GM13976 (cell line): ENCODE data around the gene LIG3.
A peak's percentile ranks its signal among the peaks of the same experiment; 100 is the strongest.

Source experiments
- DNase-seq: peaks from one replicate; pipeline ENCODE4 v3.0.0; 2012; ENCODE audit warnings: low spot score
- in situ Hi-C: fragments of 300-500 bp; cut with MboI; formaldehyde crosslinking; loops from one replicate; pipeline ENCODE4 v1.12.0; 2022; ENCODE audit warnings: low sequenced_read_pairs, mixed read lengths, inconsistent platforms; ENCODE audit not compliant: unreplicated experiment
- TF ChIP-seq, protein P1 (sequence below): IDR thresholded peaks from 2 replicates; pipeline ENCODE4 v1.5.1; 2012; ENCODE audit warnings: borderline replicate concordance, mild to moderate bottlenecking; ENCODE audit not compliant: insufficient read depth; ENCODE audit errors: extremely low read depth, missing control alignments, control extremely low read depth

Gene LIG3

GRCh38 chr17:34979153-34979552 is 1.2 kb upstream of the LIG3 start:
- in situ Hi-C loops: no loop called here
- DNase-seq: no peak
- TF ChIP-seq, protein P1, sequence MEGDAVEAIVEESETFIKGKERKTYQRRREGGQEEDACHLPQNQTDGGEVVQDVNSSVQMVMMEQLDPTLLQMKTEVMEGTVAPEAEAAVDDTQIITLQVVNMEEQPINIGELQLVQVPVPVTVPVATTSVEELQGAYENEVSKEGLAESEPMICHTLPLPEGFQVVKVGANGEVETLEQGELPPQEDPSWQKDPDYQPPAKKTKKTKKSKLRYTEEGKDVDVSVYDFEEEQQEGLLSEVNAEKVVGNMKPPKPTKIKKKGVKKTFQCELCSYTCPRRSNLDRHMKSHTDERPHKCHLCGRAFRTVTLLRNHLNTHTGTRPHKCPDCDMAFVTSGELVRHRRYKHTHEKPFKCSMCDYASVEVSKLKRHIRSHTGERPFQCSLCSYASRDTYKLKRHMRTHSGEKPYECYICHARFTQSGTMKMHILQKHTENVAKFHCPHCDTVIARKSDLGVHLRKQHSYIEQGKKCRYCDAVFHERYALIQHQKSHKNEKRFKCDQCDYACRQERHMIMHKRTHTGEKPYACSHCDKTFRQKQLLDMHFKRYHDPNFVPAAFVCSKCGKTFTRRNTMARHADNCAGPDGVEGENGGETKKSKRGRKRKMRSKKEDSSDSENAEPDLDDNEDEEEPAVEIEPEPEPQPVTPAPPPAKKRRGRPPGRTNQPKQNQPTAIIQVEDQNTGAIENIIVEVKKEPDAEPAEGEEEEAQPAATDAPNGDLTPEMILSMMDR: no peak

GRCh38 chr17:34979650-34980352 is 511 bp upstream of the LIG3 start:
- DNase-seq: no peak
- in situ Hi-C loops: no loop called here
- TF ChIP-seq, protein P1: no peak

DNA sequence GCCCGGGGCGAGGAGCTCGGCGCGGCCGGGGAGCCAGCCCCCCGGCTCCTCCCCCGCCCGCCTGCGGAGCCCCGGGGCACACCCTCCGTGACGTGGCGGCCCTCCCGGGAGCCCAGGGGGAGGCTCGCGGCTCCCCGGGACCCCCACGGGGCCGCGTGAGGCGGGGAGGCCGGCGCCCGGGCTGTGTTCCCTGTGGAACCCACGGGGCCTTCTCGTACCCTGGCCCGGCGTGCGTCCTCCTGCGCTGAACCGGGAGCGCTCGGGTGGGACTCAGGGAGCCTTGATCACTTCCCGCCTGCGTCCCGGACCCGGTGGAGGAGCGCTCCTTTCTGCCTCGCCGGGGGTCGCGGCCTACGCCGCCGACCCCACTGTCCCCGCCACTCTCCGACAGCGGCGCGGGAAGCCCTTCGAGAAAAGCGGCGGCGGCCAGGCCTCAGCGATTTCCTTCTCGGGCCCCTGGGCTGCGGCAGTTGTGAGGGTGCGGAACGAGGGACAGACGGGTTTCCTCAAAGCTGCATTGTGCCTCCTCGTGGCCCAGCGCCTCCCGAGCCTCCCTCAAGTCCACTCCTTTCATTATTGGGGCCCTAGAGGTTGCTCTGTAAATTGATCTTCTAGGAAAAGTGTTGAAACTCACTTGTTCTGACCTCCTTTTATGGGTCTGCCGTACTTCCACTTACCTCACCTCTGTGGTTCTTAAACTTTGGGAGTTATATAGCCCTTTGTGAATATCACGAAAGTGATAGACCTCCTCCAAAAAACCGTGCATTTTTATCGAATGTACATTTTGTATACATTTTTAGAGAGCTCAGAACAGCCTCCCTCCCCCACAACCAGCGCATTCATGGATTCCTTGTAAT is 597 bp downstream of the LIG3 start:
- peak; percentile 94 for DNase-seq
- TF ChIP-seq, protein P1: peak; percentile 56
- in situ Hi-C loops: no loop called here

- TF ChIP-seq, protein P1: no peak
- DNase-seq: no peak
- in situ Hi-C loops: no loop called here
Observed at GRCh38 chr17:34981538-34982241, 1.4 kb downstream of the LIG3 start.

- TF ChIP-seq, protein P1: no peak
- no peak for DNase-seq
- in situ Hi-C loops: no loop called here
Observed at GRCh38 chr17:34987232-34987631, 6.9 kb downstream of the LIG3 start.

DNA sequence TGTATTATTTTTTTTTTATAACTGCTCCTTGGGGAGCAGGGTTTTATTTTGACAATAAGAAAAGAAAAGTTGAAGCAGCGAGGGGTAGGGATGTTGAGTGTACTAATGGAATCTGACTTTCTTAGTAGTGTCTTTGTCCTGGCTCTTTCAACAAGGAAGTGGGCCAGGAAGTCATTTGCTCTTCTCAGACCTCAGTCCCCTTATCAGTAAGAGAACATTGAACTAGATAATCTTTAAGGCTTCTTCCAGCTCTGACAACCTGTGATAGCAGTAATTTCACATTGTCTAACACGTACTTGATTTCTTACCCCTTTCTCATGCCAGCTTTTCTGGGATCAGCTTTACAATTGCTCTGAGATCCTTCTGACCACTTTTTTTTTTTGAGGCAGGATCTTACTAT is 8.3 kb downstream of the LIG3 start:
- TF ChIP-seq, protein P1: no peak
- in situ Hi-C loops: no loop called here
- DNase-seq: no peak
